Measurements from ENCODE around the gene TBC1D2B. TPM values are rescaled to one million over a fixed set of nuclear protein-coding genes. Genes with fewer than 3 reads are reported as not detected.
"Not testable (repeated sequence)": the region's sequence is repeated elsewhere in the genome, so short reads cannot be mapped to it uniquely, and the experiment has no call there.

Gene TBC1D2B
- polyA plus RNA-seq, 6 donors from 2014 or later = 1.7 to 5.5 (median 2.9) TPM

GRCh38 chr15:77959432-77959879 is 118.1 kb downstream of the TBC1D2B start:
- H3K9me3 Mint-ChIP-seq = no peaks in the 10 kb centered on the region
- H3K4me3 Mint-ChIP-seq = peak overlapping the region in 4 of 8 donors; percentile 19 to 55 (median 46)
- H3K27me3 Mint-ChIP-seq = peaks cover 3 to 14% (median 10%) of the 10 kb centered on the region in 3 donors
- no peaks in the 10 kb centered on the region for H3K36me3 Mint-ChIP-seq
- ATAC-seq (ENCODE audit: low read depth in 2 of 2) = peak; percentile 82 to 92
- DNase-seq = peak; percentile 63
- no peak overlapping the region for H3K27ac Mint-ChIP-seq
- H3K4me1 Mint-ChIP-seq = peaks cover 0 to 14% (median 6%) of the 10 kb centered on the region in 3 donors

DNA sequence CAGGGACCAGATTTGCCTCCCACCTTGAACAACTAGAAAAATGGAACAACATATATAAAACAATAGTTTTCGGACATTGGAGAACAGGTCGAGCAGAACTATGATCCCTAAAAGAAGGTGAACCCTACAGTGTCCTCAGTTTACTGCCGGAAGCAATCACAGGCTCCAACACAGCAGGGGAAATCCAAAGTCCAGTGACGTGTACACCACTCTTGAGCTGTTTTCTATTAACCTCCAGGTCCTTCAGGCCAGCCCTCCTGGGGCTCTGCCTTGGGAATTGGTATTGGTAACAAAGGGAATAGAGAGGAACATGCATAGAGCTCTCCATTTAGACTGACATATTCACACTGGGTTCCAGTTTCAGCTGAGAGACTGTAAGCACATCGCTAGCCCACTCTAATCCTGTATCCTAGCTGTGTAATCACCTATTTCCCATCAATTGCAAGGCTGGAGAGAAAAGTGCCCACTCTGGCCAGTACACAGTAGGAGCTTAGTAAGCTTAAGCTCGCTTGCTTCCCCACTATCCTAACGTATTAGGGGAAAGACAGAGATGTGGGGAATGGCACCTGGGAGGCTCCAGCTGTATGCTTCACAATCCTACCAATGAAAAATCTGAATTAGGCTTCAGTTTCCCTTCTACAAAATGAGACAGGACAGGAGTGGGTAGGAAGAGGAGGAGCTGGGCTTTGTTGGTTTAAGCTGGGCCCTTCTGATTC is 118.6 kb downstream of the TBC1D2B start:
- H3K27me3 Mint-ChIP-seq = peaks cover 5 to 14% (median 10%) of the 10 kb centered on the region in 3 donors
- H3K27ac Mint-ChIP-seq, H3K9me3 Mint-ChIP-seq, H3K4me3 Mint-ChIP-seq, H3K36me3 Mint-ChIP-seq, DNase-seq: not testable (repeated sequence)
- peaks cover 0 to 14% (median 6%) of the 10 kb centered on the region in 3 donors for H3K4me1 Mint-ChIP-seq
- peak in 1 of 2 donors; percentile 5 for ATAC-seq (ENCODE audit: low read depth in 2 of 2)

GRCh38 chr15:77958021-77958420 is 119.5 kb downstream of the TBC1D2B start:
- not testable (repeated sequence) for H3K36me3 Mint-ChIP-seq; H3K4me3 Mint-ChIP-seq; DNase-seq; ATAC-seq (ENCODE audit: low read depth in 2 of 2); H3K27ac Mint-ChIP-seq; H3K9me3 Mint-ChIP-seq
- Mint-ChIP-seq H3K4me1 (peaks cover 0 to 16% (median 6%) of the 10 kb centered on the region in 3 donors), H3K27me3 (peaks cover 5 to 14% (median 7%) of the 10 kb centered on the region in 3 donors)

DNA sequence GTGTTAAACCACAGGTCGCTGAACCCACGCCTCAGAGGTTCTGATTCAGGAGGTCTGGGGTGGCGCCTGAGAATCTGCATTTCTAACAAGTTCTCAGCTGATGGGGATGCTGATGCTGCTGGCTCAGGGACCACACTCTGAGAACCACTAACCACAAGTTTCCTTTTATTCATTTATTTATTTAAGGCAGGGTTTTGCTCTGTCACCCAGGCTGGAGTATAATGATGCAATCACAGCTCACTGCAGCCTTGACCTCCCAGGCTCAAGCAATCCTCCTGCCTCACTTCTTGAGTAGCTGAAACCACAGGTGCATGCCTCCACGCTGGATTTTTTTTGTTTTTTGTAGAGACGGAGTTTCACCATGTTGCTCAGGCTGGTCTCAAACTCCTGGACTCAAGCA is 123.6 kb downstream of the TBC1D2B start:
- H3K36me3 Mint-ChIP-seq, H3K4me3 Mint-ChIP-seq, H3K4me1 Mint-ChIP-seq, H3K27me3 Mint-ChIP-seq, H3K9me3 Mint-ChIP-seq, DNase-seq: not testable (repeated sequence)
- peak overlapping the region in 2 of 6 donors; percentile 34 to 72 for H3K27ac Mint-ChIP-seq
- peak in 1 of 2 donors; percentile 18 for ATAC-seq (ENCODE audit: low read depth in 2 of 2)

GRCh38 chr15:77952928-77953446 is 124.5 kb downstream of the TBC1D2B start:
- not testable (repeated sequence) for ATAC-seq (ENCODE audit: low read depth in 2 of 2); H3K4me3 Mint-ChIP-seq; H3K36me3 Mint-ChIP-seq; H3K27ac Mint-ChIP-seq; H3K27me3 Mint-ChIP-seq; H3K4me1 Mint-ChIP-seq; DNase-seq; H3K9me3 Mint-ChIP-seq

DNA sequence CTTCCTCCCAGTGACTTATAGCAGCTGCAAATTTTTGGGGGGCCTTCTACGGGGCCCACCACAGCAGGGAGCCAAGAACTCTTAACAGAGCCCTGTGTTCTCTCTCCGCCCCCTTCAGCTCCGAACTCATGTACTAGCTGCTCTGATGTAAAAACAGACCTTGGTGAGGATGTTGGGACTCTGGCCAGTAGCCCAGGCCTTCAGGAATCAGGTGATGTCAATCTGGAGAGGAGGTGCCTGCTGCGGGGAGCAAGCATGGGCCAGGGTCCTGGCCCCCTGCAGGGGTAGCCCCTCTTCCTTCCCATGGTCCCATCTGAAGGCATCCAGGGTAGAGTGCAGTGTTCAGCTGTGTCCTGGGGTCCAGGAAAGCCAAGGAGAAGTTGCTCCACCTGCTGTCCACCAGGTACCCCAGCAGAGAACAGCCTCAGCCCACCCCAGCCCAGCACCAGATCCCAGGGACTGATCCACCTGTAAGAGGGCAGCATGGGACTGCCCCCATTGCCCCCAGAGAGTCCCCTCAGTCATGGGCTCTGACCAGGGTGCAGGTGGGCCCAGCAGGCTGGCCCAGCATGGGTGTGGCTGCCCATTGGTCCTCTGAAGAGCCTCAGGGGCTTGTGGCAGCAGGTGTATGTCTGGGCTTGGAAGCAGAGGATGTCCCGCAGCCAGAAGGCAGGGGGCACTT is 126.3 kb downstream of the TBC1D2B start:
- H3K27ac Mint-ChIP-seq; ATAC-seq (ENCODE audit: low read depth in 2 of 2); H3K4me1 Mint-ChIP-seq; DNase-seq; H3K4me3 Mint-ChIP-seq; H3K27me3 Mint-ChIP-seq; H3K9me3 Mint-ChIP-seq; H3K36me3 Mint-ChIP-seq: not testable (repeated sequence)

GRCh38 chr15:77950470-77950869 is 127.0 kb downstream of the TBC1D2B start:
- not testable (repeated sequence) for H3K4me1 Mint-ChIP-seq; H3K27me3 Mint-ChIP-seq; ATAC-seq (ENCODE audit: low read depth in 2 of 2); H3K4me3 Mint-ChIP-seq; DNase-seq; H3K27ac Mint-ChIP-seq; H3K36me3 Mint-ChIP-seq; H3K9me3 Mint-ChIP-seq

- ATAC-seq (ENCODE audit: low read depth in 2 of 2) (no peak), DNase-seq (no peak)
- Mint-ChIP-seq H3K36me3 (no peaks in the 10 kb centered on the region), H3K27me3 (no peaks in the 10 kb centered on the region), H3K4me3 (peak overlapping the region in 1 of 8 donors; percentile 72), H3K4me1 (peaks cover 7 to 15% (median 9%) of the 10 kb centered on the region in 3 donors), H3K27ac (no peak overlapping the region), H3K9me3 (no peaks in the 10 kb centered on the region)
These were observed 131.9 kb downstream of the TBC1D2B start for GRCh38 chr15:77945566-77945965.

Other genes starting within 250 kb of the TBC1D2B start
- not detected for gene SH2D7, start 14.8 kb upstream of the TBC1D2B start, polyA plus RNA-seq (ENCODE audit: low read depth in 6 of 6)
- 1 to 10 TPM in 2 of 6 donors, under 1 TPM in 3, not detected in 1; 0.57 to 2.6 (median 0.82) TPM for gene CIB2, start 53.7 kb upstream of the TBC1D2B start, polyA plus RNA-seq (ENCODE audit: low read depth in 6 of 6)
- gene IDH3A, start 71.7 kb upstream of the TBC1D2B start, polyA plus RNA-seq (ENCODE audit: low read depth in 6 of 6) = 100 to 1,000 TPM in 1 of 6 donors, 10 to 100 TPM in 5; 69.1 to 116 (median 76.7) TPM
- gene ACSBG1, start 156.9 kb upstream of the TBC1D2B start, polyA plus RNA-seq (ENCODE audit: low read depth in 6 of 6) = under 1 TPM in 3 of 6 donors, not detected in 3; 0.06 to 0.17 (median 0.15) TPM
- 1 to 10 TPM; 3.1 to 5.3 (median 4.3) TPM for gene DNAJA4, start 186.9 kb upstream of the TBC1D2B start, polyA plus RNA-seq (ENCODE audit: low read depth in 6 of 6)
- gene SKIC8, start 221.9 kb upstream of the TBC1D2B start, polyA plus RNA-seq (ENCODE audit: low read depth in 6 of 6) = 100 to 1,000 TPM in 1 of 6 donors, 10 to 100 TPM in 5; 60.8 to 107 (median 72.6) TPM

All from naive B cell (primary cell).